ENCODE results near the gene LIPC.

Gene LIPC

GRCh38 chr15:58556028-58556361 is 124.2 kb downstream of the LIPC start:
- no peak for DNase-seq (ENCODE audit: low spot score)
- H3K4me3 ChIP-seq: no peak overlapping the region
- no peak overlapping the region for H3K27ac ChIP-seq
- no peak for TF ChIP-seq CTCF (IDR thresholded peaks at IDR 0.05)

GRCh38 chr15:58556541-58556940 is 124.8 kb downstream of the LIPC start:
- DNase-seq (ENCODE audit: low spot score): no peak
- no peak overlapping the region for H3K4me3 ChIP-seq
- TF ChIP-seq CTCF (IDR thresholded peaks at IDR 0.05): no peak
- H3K27ac ChIP-seq: no peak overlapping the region

GRCh38 chr15:58558777-58559176 is 127.0 kb downstream of the LIPC start:
- Histone ChIP-seq H3K4me3 (no peak overlapping the region), H3K27ac (no peak overlapping the region)
- no peak for DNase-seq (ENCODE audit: low spot score)
- no peak for TF ChIP-seq CTCF (IDR thresholded peaks at IDR 0.05)

GRCh38 chr15:58559904-58560588 is 128.3 kb downstream of the LIPC start:
- no peak for TF ChIP-seq CTCF (IDR thresholded peaks at IDR 0.05)
- Histone ChIP-seq H3K27ac (no peak overlapping the region), H3K4me3 (no peak overlapping the region)
- no peak for DNase-seq (ENCODE audit: low spot score)

- TF ChIP-seq CTCF (IDR thresholded peaks at IDR 0.05): no peak
- Histone ChIP-seq H3K27ac (no peak overlapping the region), H3K4me3 (no peak overlapping the region)
- no peak for DNase-seq (ENCODE audit: low spot score)
These were observed 129.5 kb downstream of the LIPC start for GRCh38 chr15:58561321-58561720.

GRCh38 chr15:58562135-58562534 is 130.3 kb downstream of the LIPC start:
- DNase-seq (ENCODE audit: low spot score): no peak
- no peak overlapping the region for H3K4me3 ChIP-seq
- no peak overlapping the region for H3K27ac ChIP-seq
- no peak for TF ChIP-seq CTCF (IDR thresholded peaks at IDR 0.05)

GRCh38 chr15:58564981-58565380 is 133.2 kb downstream of the LIPC start:
- TF ChIP-seq CTCF (IDR thresholded peaks at IDR 0.05): no peak
- H3K4me3 ChIP-seq: no peak overlapping the region
- no peak for DNase-seq (ENCODE audit: low spot score)
- no peak overlapping the region for H3K27ac ChIP-seq
